Colonic mucosa (tissue), 4 donors: ENCODE results near the gene DTNA. TPM values are rescaled to one million over a fixed set of nuclear protein-coding genes. Genes with fewer than 3 reads are reported as not detected.
"Not testable (repeated sequence)": the region's sequence is repeated elsewhere in the genome, so short reads cannot be mapped to it uniquely, and the experiment has no call there.

Experiments used
- DNase-seq: peaks from one replicate; pipeline ENCODE4 v3.0.0-alpha.2; 2020
- H3K27ac ChIP-seq: fragments of 200-600 bp; one replicate; pipeline ENCODE4 v1.8.0; 2021
- H3K27me3 ChIP-seq: fragments of 200-600 bp; one replicate; pipeline ENCODE4 v1.8.0; 2021
- H3K36me3 ChIP-seq: fragments of 200-600 bp; one replicate; pipeline ENCODE4 v1.8.0; 2021
- H3K4me1 ChIP-seq: fragments of 200-600 bp; one replicate; pipeline ENCODE4 v1.8.0; 2021; ENCODE audit warnings: mild to moderate bottlenecking
- H3K4me3 ChIP-seq: fragments of 200-600 bp; one replicate; pipeline ENCODE4 v1.8.0; 2021
- H3K9ac ChIP-seq, 2 donors: one replicate each; pipeline ENCODE4 v1.7.0; 2013; ENCODE audit warnings: control low read depth in 2 of 2, low read depth in 2 of 2, low read length in 2 of 2
- H3K9me3 ChIP-seq: fragments of 200-600 bp; one replicate; pipeline ENCODE4 v1.8.0; 2021
- intact Hi-C: fragments of 100-400 bp; cut with DNase I; formaldehyde crosslinking; loops from one replicate; pipeline ENCODE4 v1.14.1; 2022
- total RNA-seq, 2 donors: library from RNA; stranded (reverse); fragmentation: NEBNext Ultra II Directional in 1 of 2; extraction: Animal tissue kit (Norgen Biotek cat#: 25700) in 1 of 2; gene quantifications; one replicate each; pipeline ENCODE4 v1.2.1, GENCODE V29; 2021
- TF ChIP-seq, protein P1 (sequence below): fragments of 200-600 bp; IDR thresholded peaks from one replicate; pipeline ENCODE4 v1.8.0; 2022; ENCODE audit warnings: antibody characterized with exemption, mild to moderate bottlenecking
- donor health status: healthy.
- donor health status: DM: no; HTN: no; CAD: no.
- donor health status: DM: no; HTN: no; CAD: no.

DTNA gene
- total RNA-seq, 2 donors from 2014 or later = 1.3 to 7.5 TPM

DNA sequence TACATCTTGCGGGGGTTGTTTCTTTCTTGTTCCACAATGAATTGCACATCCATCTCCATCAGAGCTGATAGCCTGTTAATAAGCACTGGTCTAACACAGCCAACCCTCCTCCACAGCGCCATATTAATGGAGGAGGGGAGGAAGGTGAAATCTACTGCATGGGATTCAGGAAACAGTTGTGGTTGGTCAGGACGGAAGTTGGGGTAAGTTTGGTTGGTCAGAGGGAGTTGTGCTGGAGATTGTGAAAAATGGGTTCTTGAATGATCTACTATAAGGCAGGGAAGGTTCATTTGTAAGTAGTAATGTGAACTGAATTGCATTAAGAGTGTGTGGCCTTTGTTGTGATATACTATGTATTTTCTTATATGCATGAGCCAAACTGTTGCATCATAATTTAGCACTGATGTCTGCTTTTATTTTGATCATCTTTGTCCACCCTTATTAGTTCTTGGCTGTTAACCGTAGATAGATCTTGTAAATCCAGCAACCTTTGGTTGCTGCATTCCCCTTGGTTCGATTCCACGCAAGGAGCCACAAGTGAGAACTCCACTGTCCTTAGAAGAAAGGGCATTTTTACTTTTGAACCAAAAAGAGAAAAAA lies 180.5 kb downstream of the DTNA start:
- no peak for DNase-seq
- Histone ChIP-seq H3K9ac (no peak overlapping the region), H3K9me3 (no peaks in the 10 kb centered on the region), H3K27me3 (no peaks in the 10 kb centered on the region), H3K36me3 (no peaks in the 10 kb centered on the region), H3K4me1 (no peaks in the 10 kb centered on the region), H3K27ac (no peak overlapping the region), H3K4me3 (no peak overlapping the region)
- intact Hi-C loops = no loop called here
- TF ChIP-seq, protein P1, sequence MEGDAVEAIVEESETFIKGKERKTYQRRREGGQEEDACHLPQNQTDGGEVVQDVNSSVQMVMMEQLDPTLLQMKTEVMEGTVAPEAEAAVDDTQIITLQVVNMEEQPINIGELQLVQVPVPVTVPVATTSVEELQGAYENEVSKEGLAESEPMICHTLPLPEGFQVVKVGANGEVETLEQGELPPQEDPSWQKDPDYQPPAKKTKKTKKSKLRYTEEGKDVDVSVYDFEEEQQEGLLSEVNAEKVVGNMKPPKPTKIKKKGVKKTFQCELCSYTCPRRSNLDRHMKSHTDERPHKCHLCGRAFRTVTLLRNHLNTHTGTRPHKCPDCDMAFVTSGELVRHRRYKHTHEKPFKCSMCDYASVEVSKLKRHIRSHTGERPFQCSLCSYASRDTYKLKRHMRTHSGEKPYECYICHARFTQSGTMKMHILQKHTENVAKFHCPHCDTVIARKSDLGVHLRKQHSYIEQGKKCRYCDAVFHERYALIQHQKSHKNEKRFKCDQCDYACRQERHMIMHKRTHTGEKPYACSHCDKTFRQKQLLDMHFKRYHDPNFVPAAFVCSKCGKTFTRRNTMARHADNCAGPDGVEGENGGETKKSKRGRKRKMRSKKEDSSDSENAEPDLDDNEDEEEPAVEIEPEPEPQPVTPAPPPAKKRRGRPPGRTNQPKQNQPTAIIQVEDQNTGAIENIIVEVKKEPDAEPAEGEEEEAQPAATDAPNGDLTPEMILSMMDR = no peak

DNA sequence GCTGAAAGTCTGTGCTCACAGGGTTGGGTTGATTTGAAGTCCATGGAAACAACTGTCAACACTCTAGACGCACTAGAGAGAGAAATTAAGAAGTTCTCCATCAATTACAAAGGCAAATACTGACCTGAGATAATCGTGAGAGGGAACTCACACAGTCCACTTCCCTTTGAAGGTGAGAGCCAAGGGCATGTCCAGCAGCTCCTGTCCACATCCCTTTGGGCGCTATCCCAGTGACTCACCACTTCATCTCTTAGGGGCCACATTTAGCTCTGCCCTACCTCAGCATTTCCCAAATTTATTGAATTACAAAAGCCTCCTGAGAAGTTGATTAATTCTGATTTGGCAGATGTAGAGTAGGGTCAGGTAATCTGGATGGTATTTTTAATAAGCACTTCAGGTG lies 182.3 kb downstream of the DTNA start:
- intact Hi-C loops = no loop called here
- H3K4me1 ChIP-seq = no peaks in the 10 kb centered on the region
- no peak overlapping the region for H3K4me3 ChIP-seq
- no peak for DNase-seq
- H3K27me3 ChIP-seq = no peaks in the 10 kb centered on the region
- TF ChIP-seq, protein P1 = no peak
- H3K36me3 ChIP-seq = no peaks in the 10 kb centered on the region
- H3K27ac ChIP-seq = no peak overlapping the region
- no peak overlapping the region for H3K9ac ChIP-seq
- no peaks in the 10 kb centered on the region for H3K9me3 ChIP-seq

DNA sequence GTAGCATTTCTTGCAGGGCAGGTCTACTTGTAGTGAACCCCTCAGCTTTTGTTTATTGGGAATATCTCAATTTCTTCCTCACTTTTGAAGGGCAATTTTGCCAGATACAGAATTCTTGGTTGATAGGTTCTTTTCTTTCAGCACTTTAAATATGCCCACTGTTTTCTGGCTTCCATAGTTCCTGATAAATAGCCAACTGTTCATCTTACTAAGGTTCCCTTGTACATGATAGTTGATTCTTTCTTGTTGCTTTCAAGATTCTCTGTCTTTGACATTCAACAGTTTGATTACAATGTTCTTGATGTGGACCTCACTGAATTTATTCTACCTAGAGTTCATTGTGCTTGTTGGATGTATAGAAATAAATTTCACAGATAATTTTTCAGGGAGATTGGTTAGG lies 183.1 kb downstream of the DTNA start:
- no peaks in the 10 kb centered on the region for H3K36me3 ChIP-seq
- no peak overlapping the region for H3K4me3 ChIP-seq
- no peaks in the 10 kb centered on the region for H3K27me3 ChIP-seq
- no peak overlapping the region for H3K27ac ChIP-seq
- no peak for DNase-seq
- H3K9me3 ChIP-seq = no peaks in the 10 kb centered on the region
- intact Hi-C loops = no loop called here
- TF ChIP-seq, protein P1 = no peak
- H3K4me1 ChIP-seq = no peaks in the 10 kb centered on the region
- no peak overlapping the region for H3K9ac ChIP-seq

DNA sequence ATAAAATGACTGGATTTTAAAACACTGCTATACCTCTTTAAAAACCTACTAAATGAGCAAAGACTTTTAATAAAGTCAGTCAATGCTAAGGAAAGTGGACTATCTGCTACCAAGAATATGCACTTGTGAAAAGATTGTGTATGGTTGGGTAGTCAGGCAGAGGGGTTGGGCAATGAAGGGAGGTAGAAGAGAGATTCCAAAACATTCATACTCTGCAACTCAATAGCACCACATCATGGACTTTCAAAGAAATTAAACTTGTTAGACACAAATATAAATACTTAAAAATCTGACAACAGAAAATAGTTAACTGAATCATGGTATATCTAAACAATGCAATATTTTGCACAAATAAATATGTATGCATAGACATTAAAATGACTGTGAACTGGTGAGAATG lies 191.2 kb downstream of the DTNA start:
- intact Hi-C loops = no loop called here
- no peaks in the 10 kb centered on the region for H3K36me3 ChIP-seq
- no peak overlapping the region for H3K4me3 ChIP-seq
- H3K4me1 ChIP-seq = no peaks in the 10 kb centered on the region
- H3K9me3 ChIP-seq = no peaks in the 10 kb centered on the region
- no peak overlapping the region for H3K27ac ChIP-seq
- TF ChIP-seq, protein P1 = no peak
- no peak for DNase-seq
- H3K9ac ChIP-seq = no peak overlapping the region
- H3K27me3 ChIP-seq = no peaks in the 10 kb centered on the region

DNA sequence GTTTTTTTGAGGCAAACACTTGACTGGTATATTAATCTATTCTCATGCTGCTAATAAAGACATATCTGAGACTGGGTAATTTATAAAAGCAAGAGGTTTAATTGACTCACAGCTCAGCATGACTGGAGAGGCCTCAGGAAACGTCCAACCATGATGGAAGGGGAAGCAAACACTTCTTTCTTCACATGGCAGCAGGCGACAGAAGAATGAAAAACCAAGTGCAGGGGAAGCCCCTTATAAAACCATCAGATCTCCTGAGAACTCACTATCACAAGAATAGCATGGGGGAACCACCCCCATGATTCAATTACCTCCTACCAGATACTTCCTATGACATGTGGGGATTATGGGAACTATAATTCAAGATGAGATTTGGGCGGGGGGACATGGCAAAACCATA lies 194.9 kb downstream of the DTNA start:
- Histone ChIP-seq H3K4me1 (no peaks in the 10 kb centered on the region), H3K9me3 (no peaks in the 10 kb centered on the region), H3K27ac (no peak overlapping the region), H3K36me3 (no peaks in the 10 kb centered on the region), H3K4me3 (no peak overlapping the region), H3K27me3 (no peaks in the 10 kb centered on the region), H3K9ac (no peak overlapping the region)
- intact Hi-C loops = no loop called here
- TF ChIP-seq, protein P1 = no peak
- no peak for DNase-seq

DNA sequence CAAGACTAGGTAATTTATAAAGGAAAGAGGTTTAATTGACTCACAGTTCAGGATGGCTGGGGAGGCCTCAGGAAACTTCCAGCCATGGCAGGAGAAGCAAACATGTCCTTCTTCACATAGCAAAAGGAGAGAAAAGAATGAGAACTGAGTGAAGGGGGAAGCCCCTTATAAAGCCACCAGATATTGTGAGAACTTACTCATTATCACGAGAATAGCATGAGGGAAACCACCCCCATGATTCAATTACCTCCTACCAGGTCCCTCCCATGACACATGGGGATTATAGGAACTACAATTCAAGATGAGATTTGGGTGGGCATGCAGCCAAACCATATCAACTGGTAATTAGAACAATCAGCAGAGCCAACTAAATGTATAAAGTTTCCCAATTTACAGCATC lies 196.9 kb downstream of the DTNA start:
- H3K27ac ChIP-seq, H3K4me3 ChIP-seq, H3K27me3 ChIP-seq, intact Hi-C loops, H3K9me3 ChIP-seq, DNase-seq, H3K4me1 ChIP-seq, H3K36me3 ChIP-seq, H3K9ac ChIP-seq: not testable (repeated sequence)
